AG09309 (cell line): Measurements from ENCODE around the gene TCL1A.

ENCODE experiments used
- DNase-seq: peaks from one replicate; pipeline ENCODE4 v3.0.0-alpha.2; 2010; ENCODE audit warnings: low read depth
- H3K4me3 ChIP-seq: 2 replicates; pipeline ENCODE4 v1.5.1; 2011; ENCODE audit warnings: mild to moderate bottlenecking, low read depth, low read length, moderate library complexity; ENCODE audit not compliant: control insufficient read depth
- TF ChIP-seq, protein P1 (sequence below): IDR thresholded peaks from 2 replicates; pipeline ENCODE4 v1.5.1; 2011; ENCODE audit warnings: mild to moderate bottlenecking, low read depth, low read length, inconsistent platforms; ENCODE audit not compliant: insufficient read depth, control insufficient read depth; ENCODE audit errors: missing control alignments

TCL1A gene

DNA sequence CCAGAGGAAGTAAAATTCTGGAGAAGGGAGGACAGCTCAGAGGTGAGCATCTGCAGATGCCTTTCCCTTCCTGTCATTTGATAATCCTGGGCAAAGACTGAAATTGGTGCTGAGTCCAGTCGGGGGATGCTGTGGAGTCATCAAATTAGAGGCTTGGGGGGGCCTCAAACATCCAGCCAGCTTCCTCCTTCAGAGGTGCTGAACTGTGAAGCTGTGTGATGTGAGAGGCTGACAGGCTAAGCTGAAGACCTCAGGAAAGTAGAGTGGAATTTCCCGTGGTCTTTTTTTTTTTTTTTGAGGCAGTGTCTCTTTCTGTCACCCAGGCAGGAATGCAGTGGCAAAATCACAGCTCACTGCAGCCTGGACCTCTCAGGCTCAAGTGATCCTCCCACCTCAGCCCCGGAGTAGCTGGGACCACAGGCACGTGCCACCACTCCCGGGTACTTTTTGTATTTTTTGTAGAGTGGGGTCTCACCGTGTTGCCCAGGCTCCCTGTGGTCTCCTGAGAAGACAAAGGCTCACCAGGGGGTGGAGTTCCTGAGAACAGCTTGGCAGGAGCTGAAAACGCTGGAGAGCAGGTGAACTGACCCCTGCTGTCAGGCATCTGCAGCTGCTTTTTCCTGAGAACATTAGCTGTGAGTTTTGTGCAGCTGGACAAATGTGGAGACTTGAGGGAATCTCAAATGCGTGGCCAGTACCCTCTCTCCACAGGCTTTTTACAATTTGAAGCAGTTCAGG is 33.8 kb downstream of the TCL1A start:
- no peak for DNase-seq
- TF ChIP-seq, protein P1, sequence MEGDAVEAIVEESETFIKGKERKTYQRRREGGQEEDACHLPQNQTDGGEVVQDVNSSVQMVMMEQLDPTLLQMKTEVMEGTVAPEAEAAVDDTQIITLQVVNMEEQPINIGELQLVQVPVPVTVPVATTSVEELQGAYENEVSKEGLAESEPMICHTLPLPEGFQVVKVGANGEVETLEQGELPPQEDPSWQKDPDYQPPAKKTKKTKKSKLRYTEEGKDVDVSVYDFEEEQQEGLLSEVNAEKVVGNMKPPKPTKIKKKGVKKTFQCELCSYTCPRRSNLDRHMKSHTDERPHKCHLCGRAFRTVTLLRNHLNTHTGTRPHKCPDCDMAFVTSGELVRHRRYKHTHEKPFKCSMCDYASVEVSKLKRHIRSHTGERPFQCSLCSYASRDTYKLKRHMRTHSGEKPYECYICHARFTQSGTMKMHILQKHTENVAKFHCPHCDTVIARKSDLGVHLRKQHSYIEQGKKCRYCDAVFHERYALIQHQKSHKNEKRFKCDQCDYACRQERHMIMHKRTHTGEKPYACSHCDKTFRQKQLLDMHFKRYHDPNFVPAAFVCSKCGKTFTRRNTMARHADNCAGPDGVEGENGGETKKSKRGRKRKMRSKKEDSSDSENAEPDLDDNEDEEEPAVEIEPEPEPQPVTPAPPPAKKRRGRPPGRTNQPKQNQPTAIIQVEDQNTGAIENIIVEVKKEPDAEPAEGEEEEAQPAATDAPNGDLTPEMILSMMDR, result no peak
- no peak overlapping the region for H3K4me3 ChIP-seq

DNA sequence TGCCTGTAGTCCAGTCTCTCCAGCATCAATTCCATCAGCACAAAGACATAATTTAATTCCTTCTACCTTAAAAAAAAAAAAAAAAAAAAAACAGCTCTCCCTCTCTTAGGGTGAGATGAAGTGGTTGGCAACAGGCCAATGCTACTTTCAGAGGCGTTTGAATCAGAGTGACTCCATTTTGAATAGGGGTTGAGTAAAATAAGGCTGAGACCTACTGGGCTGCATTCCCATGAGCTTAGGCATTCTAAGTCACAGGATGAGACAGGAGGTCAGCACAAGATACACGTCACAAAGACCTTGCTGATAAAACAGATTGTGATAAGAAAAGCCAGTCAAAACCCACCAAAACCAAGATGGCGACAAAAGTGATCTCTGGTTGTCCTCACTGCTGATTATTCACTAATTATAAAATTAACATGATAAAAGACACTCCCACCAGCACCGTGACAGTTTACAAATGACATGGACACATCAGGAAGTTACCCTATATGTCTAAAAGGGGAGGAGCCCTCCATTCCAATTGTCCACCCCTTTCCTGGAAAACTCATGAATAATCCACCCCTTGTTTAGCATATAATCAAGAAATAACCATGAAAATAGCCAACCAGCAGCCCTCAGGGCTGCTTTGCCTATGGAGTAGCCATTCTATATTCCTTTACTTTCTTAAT is 34.6 kb downstream of the TCL1A start:
- DNase-seq, result no peak
- no peak overlapping the region for H3K4me3 ChIP-seq
- TF ChIP-seq, protein P1, result no peak

DNA sequence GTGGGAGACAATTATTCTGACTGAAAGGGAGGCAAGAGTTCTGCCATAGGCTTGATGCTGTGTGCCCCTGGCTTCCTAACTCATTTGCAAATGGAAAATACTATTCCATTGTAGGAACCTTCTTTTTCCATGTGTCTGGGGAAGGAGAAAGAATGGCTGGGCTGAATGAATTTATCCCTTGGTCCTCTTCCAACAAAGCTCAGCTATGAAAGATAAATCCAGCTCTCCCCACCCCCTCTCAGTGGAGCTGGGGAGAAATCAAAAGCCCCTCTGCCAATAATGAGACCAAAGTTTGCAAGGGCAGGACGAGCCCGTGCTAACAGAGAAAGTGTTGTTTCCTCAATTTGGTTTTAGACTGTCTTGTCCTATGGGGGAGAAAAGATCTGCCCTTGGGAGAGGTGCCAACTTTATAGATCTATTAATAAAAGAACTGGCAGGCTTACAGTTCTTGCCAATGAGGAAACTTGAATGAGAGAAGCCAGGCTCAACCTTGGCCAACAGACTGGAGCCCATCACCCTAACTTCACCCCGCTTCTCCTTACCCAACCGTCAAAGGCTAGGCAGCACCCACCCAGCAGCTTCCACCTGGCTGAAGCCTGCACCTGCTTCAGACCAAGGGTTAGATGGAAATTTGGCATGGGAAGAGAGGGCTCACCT is 36.6 kb downstream of the TCL1A start:
- TF ChIP-seq, protein P1, result no peak

DNA sequence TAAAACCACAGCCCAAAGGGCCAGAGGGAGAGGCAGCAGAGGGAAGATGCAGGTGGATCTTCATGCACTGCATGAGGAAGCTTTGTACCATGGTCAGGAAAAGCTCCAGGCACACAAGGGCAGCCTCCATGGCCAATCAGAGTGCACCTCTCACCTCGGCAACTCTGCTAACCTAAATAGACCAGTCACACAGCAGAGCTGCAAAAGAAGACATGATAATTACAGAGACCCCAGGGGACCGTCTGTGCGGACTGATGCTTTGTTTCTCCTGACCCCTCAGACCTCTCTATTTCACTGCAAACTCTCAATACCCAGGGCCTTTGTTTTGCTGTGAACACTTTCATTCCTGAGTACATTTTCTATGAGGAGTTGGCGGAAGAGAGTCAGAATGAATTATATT is 38.4 kb downstream of the TCL1A start:
- no peak overlapping the region for H3K4me3 ChIP-seq
- no peak for DNase-seq
- TF ChIP-seq, protein P1, result no peak

More for the DNA sequence above, 36.6 kb downstream of the TCL1A start:
- H3K4me3 ChIP-seq, result no peak overlapping the region
- DNase-seq, result no peak

DNA sequence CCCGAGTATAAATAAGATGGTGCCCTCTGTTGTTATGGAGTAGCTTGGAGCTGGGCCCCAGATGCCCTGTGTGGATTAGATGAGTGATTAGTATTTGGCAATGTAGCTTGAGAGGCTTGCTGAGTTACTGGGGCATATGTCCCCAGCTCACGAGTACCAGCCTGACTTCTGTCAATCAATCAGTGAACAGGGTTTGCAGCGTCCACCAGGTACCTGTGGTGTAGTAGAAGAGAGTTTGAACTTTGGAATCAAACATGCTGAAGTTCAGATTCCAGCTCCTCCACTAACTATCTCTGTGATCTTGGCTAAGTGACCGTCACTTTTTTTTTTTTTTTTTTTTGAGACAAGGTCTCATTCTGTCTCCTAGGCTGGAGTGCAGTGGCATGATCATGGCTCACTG is 39.3 kb downstream of the TCL1A start:
- no peak for DNase-seq
- H3K4me3 ChIP-seq, result no peak overlapping the region
- TF ChIP-seq, protein P1, result no peak

DNA sequence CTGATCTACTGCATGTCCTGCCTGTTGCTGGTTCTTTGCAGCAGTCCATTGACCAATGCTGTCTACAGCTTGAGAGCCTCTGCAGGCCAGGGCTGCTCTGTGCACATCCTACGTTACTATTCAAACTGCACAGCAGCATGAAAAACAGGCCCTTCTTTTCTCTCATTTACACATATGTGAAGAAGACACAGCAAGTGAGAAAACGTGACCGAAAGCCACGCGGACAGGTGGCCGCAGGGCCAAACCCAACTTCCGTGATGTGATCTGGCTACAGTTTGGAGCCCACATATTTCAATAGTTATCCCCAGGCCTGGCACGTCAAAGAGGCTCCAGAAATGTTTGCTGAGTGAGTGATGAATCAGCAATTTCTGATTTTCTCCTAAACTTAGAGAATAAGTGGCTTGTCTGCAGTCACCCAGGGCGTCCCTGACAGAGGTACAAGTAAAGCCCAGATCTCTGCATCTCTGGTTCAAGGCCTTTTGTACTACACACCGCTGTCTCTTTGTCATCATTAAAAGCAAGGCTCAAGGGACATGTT is 45.6 kb downstream of the TCL1A start:
- TF ChIP-seq, protein P1, result no peak
- DNase-seq, result no peak
- H3K4me3 ChIP-seq, result no peak overlapping the region
